Renal cortical epithelial cell (primary cell): ENCODE measurements around the gene ALDH9A1. TPM values are rescaled to one million over a fixed set of nuclear protein-coding genes. Genes with fewer than 3 reads are reported as not detected.
"Not testable (repeated sequence)": the region's sequence is repeated elsewhere in the genome, so short reads cannot be mapped to it uniquely, and the experiment has no call there.

Experiments used
- DNase-seq: peaks from one replicate; pipeline ENCODE4 v3.0.0-alpha.2; 2011; ENCODE audit warnings: low read depth
- total RNA-seq: library from RNA; depleted of rRNA; stranded (reverse); fragments of >200 nt; gene quantifications from 2 replicates; pipeline ENCODE4 v1.2.3, GENCODE V29; 2014

ALDH9A1 gene
- total RNA-seq = 111 and 160 TPM in 2 replicates

DNA sequence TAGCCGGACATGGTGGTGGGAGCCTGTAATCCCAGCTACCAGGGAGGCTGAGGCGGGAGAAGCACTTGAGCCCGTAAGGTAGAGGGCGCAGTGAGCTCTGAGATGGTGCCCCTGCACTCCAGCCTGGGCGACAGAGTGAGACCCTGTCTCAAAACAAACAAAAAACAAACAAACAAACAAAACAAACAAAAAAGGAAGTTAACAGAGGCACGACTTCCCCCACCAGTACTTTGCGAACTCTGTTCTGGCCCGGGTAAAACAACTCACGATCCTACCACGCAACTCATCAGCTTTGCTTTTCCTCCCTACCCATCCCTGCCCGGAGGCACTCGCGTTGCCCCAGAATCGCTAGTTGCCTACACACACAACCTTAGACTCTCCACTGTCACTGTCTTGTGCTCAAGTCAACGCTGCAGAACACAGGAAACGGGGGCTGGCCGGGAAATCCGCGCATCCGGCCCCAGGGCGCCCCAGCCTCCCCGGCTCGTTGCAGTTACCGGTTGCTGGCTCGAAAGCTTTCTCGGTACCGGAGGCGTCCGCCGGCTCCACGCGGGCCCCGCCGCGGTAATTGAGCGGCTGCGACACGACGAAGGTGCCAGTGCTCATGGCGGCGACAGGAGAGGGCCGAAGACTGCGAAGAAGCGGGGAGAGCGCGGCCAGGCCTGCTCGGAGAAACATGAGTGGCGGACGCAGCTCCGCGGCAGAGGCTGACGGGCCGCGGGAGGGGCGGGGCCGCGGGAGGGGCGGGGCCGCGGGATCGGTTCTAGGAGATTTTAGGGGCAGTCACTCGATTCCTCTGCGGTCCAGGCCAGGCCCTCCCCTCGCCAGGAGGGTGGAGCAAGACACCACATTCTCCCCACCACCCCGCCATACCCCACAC is at the start of gene ALDH9A1:
Gene ALDH9A1, minus strand, starts transcription at position 682 of the 880 bp plus-strand sequence. Its CDS starts 4 bp downstream, at position 678.
- DNase-seq = peak; percentile 49

DNA sequence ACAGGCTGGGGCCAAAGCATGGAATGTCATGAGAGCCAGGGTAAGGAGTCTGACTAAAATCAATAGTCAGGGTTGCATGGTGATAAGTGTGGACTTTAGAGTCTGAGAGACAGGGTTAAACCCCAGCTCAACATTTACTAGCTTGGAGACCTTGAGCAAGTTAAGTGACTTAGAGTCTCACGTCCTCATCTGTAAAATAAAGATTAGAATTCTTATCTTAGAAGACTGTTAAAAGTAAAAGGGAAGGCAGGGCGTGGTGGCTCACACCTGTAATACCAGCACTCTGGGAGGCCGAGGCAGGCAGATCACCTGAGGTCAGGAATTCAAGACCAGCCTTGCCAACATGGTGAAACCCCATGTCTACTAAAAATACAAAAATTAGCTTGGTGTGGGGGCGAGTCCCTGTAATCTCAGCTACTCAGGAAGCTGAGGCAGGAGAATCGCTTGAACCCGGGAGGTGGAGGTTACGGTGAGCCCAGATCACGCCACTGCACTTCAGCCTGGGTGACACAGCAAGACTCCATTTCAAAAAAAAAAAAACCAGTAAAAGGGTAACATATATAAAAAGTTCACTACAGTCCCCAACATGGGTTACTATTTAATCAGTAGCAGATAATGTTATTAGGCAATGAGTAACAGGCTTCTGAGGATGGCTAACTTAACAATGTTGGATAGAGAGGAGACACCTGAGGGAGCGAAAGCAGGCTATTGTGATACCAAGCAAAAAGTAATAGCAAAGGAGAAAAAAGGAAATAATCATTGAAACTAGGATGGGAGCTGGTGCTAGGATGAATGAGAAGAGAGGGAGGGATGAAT is 49.5 kb upstream of the ALDH9A1 start:
- DNase-seq = peak; percentile 48

DNA sequence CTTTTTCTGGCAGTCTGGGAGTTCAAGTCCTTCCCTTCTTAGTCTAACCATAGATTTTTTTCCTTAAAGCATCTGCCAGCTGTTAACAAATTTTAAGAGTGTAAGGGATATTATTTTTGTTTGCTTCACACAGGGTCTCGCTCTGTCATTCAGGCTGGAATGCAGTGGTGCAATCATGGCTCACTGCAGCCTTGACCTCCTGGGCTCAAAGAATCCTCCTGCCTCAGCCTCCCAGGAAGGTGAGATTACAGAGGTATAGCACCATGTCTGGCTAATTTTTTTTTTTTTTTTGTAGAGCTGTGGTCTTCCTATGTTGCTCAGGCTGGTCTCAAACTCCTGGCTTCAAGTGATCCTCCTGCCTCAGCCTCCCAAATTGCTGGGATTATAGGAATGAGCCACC is 46.6 kb upstream of the ALDH9A1 start:
- DNase-seq = not testable (repeated sequence)

DNA sequence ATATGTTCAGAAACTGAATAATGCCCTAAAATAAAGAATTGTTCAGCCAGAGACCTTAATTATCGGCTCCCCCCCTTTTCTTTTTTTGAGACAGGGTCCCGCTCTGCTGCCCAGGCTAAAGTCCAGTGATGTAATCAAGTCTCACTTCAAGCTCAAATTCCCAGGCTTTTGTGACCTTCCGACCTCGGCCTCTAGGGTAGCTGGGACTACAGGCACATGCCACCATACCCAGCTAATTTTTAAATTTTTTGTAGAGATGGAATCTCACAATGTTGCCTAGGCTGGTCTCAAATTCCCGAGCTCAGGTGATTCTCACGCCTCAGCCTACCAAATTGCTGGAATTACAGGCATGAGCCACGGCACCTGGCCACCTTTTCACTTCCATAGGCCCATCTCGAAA is 43.8 kb upstream of the ALDH9A1 start:
- no peak for DNase-seq

DNA sequence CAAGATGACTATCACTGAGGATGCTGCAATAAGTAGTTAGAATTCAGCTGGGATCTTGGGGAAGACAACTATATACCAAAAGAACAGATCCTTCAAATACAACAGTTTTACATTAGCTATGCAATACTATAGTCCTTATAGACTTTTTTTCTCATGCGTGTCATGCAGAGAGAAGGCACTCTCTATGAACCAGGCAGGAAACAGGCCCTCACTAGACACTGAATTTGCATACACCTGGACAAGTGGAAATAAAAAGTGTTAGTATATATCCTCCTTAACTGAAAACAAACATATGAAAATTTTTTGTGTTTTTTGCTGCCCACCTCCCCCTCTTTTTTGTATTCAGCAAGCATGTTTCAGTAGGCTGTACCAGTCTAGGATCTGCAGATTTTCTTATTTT is 40.4 kb upstream of the ALDH9A1 start:
- DNase-seq = no peak

DNA sequence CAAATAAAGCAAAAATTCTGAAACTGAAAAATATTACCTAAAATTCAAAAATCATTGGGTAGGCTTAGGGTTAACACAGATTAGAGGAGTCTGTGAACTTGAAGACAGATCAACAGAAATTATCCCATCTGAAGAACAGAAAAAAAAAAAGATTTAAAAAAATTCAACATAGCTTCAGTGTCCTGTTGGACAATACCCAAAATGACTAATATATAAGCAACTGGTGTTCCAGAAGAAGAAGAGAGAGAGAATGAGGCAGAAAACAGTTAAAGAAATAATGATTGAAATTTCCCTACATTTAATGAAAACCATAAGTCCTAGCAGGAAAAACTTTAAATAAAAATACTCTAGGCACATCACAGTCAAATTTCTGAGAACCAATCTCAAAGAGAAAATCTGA is 38.8 kb upstream of the ALDH9A1 start:
- DNase-seq = no peak

DNA sequence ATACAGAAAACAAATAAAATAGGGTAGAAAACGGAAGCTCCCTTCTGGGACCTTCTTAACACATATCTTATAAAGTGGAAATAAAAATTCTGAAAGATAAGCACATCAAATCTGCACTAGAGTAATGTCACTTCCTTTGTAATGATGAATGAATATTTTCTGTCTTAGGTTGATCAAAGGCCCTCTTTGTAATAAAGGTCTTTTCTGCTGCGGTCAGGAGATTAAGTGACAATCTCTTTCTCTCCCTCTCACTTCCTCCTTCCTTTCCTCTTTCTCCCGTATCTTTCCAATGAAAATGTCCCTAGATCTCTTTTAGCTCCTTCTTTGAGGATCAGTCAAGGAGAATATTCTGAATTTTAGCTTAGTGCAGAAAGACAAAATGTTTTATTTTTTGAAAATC is 36.5 kb upstream of the ALDH9A1 start:
- no peak for DNase-seq

DNA sequence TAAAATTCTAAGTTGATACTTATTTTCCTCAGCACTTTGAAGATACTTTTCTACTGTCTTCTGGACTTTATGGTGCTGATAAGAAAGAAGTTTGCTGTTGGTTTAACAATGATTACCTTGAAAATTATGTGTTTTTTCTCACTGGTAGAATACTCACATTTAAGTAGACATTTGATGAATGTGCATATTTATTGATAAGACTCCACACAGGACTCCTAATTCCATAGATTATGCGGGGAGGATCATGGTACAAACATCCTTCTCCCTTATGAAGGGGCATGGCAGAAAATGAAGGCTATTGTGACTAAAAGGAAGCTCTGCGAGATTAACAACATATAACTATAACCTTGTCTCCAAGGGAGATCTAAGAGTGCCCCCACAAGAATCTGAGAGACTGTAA is 28.5 kb upstream of the ALDH9A1 start:
- DNase-seq = no peak

DNA sequence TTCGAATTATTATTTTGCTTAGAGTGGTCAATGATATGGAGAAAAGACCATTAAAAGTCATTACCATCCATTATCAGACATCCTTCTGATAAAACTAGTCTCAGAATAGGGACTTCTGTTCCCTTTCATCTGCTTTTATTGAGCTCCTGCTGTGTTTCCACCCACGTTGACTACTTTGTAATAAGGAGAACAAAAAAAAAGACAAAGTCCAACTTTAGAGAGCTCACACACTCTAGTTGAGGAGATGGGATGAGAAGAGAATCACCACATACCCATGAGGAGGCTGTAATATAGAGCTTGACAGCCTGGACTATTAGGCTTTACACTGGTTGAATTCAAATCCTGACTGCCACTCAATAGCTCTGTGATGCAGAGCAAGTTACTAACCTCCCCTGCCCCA is 27.8 kb upstream of the ALDH9A1 start:
- DNase-seq = no peak

DNA sequence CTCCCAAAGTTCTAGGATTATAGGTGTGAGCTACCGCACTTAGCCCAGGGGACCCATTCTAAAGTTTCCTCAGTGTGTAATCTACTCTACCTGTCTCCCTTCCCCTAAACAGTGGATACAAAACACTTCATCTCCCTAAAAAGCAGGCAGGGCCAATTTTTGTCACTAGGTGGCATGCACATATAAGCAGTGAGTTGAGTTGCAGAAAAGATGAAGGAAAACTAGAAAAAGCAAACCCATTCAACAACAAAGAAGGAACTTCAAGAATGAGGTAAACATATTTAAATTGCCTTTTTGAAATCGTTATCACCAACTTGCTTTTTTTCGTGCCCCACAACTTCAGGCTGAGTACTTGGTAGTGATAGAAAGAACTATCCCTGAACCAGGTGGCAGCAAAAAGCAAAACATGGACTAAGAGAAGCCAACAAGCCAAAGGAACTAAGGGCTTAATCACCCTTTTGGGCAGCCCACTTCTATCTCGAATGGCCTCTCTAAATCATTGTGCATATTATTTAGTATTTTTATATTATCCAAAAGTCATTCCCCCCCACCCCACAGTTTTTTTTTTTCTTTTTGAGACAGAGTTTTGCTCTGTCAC is 19.7 kb upstream of the ALDH9A1 start:
- DNase-seq = peak; percentile 63

DNA sequence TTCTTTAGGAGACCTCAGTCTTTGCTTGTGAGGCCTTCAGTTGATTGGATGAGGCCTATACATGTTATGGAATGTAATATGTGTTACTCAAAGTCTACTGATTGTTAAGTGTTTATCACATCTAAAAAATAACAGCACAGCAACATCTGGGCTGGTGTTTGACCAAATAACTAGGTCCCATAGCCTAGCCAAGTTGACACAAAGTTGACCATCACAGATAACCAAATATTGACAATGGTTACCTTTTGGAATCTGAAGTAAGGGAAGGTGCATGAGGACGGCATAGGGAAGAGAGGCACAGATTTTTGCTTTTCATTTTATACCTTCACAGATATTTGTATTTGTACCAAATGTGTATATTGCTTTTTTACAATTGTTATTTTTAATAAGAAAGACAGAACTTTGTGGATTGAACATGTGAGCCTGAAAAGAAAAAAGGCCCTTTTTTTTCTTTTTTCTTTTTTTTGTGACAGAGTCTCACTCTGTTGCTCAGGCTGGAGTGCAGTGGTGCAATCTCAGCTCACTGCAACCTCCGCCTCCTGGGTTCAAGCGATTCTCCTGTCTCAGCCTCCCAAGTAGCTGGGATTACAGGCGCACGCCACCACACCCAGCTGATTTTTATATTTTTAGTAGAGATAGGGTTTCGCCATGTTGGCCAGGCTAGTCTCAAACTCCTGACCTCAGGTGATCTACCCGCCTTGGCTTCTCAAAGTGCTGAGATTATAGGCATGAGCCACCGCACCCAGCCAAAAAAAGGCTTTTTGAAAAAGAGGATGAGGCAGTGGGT is 18.1 kb upstream of the ALDH9A1 start:
- not testable (repeated sequence) for DNase-seq

DNA sequence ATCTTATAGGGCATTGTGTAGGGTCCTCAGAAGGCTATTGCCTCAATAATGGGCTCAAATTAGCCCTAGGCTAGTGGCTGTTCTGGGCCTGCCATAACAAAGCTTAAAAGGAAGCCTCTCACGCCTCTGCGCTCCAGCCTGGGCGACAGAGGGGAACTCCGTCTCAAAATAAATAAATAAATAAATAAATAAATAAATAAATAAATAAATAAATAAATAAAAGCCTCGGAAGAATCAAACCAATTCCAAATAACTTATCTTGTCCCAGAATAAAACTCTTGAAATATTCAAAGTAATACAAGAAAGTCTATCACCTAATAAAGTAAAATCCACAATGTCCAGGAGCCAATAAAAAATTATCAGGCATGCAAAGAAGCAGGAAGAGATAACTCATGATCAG is 14.4 kb upstream of the ALDH9A1 start:
- no peak for DNase-seq

DNA sequence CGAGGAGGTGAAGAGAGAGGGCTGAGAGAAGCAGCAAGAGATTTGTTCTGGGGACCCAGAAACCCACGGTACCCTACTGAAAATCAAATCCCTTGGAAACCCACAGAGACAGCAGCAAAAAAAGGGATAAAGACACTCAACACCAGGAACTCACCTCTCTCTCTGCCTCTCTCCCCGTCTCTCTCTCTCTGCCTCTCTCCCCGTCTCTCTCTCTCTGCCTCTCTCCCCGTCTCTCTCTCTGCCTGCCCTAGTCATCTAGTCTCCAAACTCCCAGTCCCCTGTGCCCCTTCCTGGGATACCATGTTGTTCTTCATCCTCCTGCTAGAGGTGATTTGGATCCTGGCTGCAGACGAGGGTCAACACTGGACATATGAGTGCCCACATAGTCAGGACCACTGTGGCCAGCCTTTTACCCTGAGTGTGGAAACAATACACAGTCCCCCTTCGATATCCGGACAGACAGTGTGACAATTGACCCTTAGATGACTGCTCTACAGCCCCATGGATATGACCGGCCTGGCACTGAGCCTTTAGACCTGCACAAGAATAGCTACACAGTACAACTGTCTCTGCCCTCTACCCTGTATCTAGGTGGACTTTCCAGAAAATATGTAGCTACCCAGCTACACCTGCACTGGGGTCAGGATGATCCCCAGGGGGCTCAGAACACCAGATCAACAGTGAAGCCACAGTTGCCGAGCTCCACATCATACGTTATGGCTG is 9.8 kb upstream of the ALDH9A1 start:
- no peak for DNase-seq

DNA sequence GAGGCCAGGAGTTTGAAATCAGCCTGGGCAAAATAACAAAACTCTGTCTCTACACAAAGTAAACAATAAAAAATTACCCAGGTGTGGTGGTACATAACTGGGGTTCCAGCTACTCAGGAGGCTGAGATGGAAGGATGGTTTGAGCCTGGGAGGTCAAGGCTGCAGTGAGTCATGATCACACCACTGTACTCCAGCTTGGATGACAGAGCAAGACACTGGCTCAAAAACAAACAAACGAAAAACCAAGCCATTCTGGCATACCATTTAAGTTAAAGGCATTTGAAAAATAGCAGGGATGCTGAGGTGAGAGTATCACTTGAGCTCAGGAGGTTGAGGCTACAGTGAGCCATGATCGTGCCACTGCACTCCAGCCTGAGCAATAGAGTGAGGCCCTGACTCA is 5.3 kb upstream of the ALDH9A1 start:
- peak; percentile 56 for DNase-seq

DNA sequence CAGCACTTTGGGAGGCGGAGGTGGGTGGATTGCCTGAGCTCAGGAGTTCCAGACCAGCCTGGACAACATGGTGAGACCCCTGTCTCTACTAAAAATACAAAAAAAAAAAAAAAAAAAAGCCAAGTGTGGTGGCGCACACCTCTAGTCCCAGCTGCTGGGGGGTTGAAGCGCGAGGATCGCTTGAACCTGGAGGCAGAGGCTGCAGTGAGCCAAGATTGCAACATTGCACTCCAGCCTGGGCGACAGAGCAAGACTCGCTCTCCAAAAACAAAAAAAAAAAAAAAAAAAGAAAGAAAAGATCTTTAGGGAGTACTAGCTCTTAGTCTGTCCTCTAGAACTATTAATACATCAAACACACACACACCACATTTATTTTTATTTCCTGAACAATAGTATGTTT is 3.6 kb upstream of the ALDH9A1 start:
- not testable (repeated sequence) for DNase-seq

DNA sequence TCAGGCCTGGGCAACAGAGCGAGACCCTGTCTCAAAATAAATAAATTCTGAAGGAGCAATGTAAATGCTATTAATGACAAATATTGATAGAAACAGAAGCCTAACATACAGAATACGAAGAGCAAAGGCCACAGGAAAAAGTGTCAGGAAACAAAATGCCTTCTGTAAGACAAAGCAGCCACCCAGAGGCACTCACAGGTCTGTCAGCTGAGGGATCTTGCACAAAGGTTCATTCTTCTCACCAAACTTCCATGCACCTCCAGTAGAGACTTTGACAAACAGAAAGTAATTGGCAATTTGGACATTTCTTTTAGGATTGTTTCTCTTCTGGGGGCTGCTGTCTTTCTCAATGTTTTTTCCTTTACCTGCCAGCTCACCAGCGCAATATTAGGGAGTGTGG is 1.2 kb upstream of the ALDH9A1 start:
- no peak for DNase-seq

DNA sequence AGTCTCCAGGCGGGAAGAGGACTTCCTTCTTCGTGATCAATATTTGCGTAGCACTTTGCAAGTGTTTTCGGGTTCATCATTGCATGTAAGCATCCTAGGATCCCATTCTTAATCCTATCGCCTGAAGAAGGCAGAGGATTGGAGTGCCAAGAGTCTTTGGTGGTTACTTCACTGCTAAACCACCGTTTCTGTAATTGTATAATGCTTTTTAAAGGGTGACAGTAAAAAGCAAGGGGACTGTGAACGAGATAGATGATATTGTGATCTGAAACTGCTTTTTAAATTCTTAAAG is 345 bp upstream of the ALDH9A1 start:
- no peak for DNase-seq

DNA sequence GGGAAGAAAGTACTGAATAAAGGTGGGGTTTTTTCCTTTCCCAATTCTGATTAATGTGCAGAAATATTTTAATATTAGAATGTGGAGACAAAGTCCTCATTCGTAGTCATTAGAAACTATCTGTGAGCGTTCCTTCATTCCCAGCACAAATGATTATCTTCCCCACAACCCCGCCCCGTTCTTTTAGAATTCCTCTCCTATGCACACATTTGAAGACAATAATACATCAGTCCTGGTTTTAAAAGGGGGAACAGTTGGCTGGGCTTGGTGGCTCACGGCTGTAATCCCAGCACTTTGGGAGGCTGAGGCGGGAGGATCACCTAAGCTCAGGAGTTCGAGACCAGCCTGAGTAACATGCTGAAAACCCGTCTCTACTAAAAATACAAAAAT is 876 bp downstream of the ALDH9A1 start:
- no peak for DNase-seq

DNA sequence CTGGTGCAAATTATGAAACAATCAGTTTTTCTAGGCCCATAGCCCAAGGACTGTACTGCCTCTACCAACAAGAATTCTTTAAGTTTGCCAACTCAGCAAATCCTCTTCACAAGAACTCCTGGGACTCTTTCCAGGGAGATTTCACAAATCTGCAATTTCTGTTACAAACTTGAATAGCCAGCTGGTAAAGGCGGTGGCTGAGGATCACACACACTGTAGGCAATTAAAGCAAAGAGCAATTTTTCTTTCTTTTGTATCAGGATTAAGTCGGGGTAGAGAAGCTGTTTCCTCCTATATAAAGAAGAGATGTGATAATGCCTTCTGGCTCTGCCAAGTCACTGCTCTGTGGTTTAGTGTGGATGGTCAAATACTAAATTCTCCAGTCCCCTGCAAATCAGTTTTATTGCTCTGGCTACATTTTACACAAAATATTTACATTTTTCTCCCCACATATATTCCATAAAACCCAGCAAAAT is 1.7 kb downstream of the ALDH9A1 start:
- peak; percentile 77 for DNase-seq

DNA sequence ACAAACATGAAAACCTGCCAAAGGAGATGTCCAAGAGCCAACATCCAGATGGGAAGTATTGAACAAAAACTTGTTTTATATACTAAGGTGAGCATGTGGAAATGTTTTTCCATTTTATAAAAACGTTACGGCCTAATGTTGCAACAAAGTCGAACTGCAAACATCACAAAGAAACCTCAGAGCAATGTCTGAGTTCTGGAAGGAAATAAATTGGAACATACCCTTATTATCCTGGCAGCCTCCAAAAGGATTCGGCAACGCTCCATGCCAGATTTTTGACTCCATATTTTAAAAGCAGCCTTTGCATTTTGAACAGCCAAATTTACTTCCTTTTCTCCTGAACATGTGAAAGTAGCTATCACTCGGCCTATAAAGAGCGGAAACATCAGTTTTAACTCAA is 3.3 kb downstream of the ALDH9A1 start:
- DNase-seq = no peak

DNA sequence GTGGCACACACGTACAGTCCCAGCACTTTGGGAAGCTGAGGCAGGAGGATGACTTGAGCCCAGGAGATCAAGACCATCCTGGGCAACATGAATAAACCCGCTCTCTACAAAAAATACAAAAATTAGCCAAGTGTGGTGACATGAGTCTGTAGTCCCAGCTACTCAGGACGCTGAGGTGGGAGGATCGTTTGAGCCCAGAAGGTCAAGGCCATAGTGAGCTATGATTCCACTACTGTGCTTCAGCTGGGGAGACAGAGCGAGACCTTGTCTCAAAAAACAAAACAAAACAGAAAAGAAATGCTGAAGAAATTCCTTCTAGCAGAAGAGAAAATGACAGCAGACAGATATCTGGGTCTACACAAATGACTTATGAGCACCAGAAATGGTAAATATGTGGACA is 10.3 kb downstream of the ALDH9A1 start:
- DNase-seq = no peak
